CD8-positive, alpha-beta memory T cell (primary cell): ENCODE measurements around the gene HSD3B1. TPM values are rescaled to one million over a fixed set of nuclear protein-coding genes. Genes with fewer than 3 reads are reported as not detected.
"Not testable (repeated sequence)": the region's sequence is repeated elsewhere in the genome, so short reads cannot be mapped to it uniquely, and the experiment has no call there.

Source experiments
- CTCF ChIA-PET: fragments of 350-600 bp; sonication (Branson Sonifier 250); formaldehyde crosslinking; loops from one replicate; lab custom pipeline; 2021; ENCODE audit warnings: antibody characterized with exemption; lab: Charles Lee
- POLR2A ChIA-PET: fragments of 350-600 bp; sonication (Branson Sonifier 250); formaldehyde crosslinking; loops from one replicate; lab custom pipeline; 2021; ENCODE audit warnings: antibody characterized with exemption; lab: Charles Lee
- DNase-seq, 5 donors: peaks; one replicate each; pipeline versions ENCODE4 v3.0.0 to v3.0.0-alpha.2; 2020 to 2022; ENCODE audit warnings: mixed read lengths in 1 of 5
- H3K27ac ChIP-seq: one replicate; pipeline ENCODE4 v1.7.0; 2013; ENCODE audit warnings: low read depth, mild to moderate bottlenecking, low read length, moderate library complexity
- H3K27me3 ChIP-seq: 2 replicates; pipeline ENCODE4 v1.7.0; 2013; ENCODE audit warnings: low read length, mild to moderate bottlenecking; ENCODE audit not compliant: insufficient read depth, poor library complexity, severe bottlenecking
- H3K36me3 ChIP-seq: 2 replicates; pipeline ENCODE4 v1.7.0; 2013; ENCODE audit warnings: mild to moderate bottlenecking, low read length, moderate library complexity; ENCODE audit not compliant: insufficient read depth
- H3K4me1 ChIP-seq: 2 replicates; pipeline ENCODE4 v1.7.0; 2013; ENCODE audit warnings: mild to moderate bottlenecking, low read length, moderate library complexity; ENCODE audit not compliant: insufficient read depth
- H3K4me3 ChIP-seq: 2 replicates; pipeline ENCODE4 v1.7.0; 2013; ENCODE audit warnings: mild to moderate bottlenecking, low read length
- H3K9me3 ChIP-seq: 2 replicates; pipeline ENCODE4 v1.7.0; 2013; ENCODE audit warnings: mild to moderate bottlenecking, low read length
- H3K27ac Mint-ChIP-seq, 8 donors: one replicate each; pipeline ENCODE4 v1.8.0; 2020 to 2021; ENCODE audit warnings: mixed read lengths in 8 of 8, mild to moderate bottlenecking in 6 of 8, inconsistent platforms in 3 of 8, moderate library complexity in 3 of 8
- H3K27me3 Mint-ChIP-seq, 2 donors: one replicate each; pipeline ENCODE4 v1.8.0; 2020 to 2021; ENCODE audit warnings: mixed read lengths in 2 of 2, mild to moderate bottlenecking in 1 of 2, moderate library complexity in 1 of 2
- H3K36me3 Mint-ChIP-seq, 3 donors: one replicate each; pipeline ENCODE4 v1.8.0; 2020 to 2021; ENCODE audit warnings: mixed read lengths in 3 of 3, inconsistent platforms in 1 of 3, mild to moderate bottlenecking in 1 of 3
- H3K4me1 Mint-ChIP-seq, 3 donors: one replicate each; pipeline ENCODE4 v1.8.0; 2020 to 2021; ENCODE audit warnings: mixed read lengths in 3 of 3, inconsistent platforms in 1 of 3, mild to moderate bottlenecking in 1 of 3
- H3K4me3 Mint-ChIP-seq, 7 donors: one replicate each; pipeline ENCODE4 v1.8.0; 2020 to 2021; ENCODE audit warnings: mixed read lengths in 7 of 7, mild to moderate bottlenecking in 6 of 7, moderate library complexity in 4 of 7, inconsistent platforms in 2 of 7
- H3K9me3 Mint-ChIP-seq, 5 donors: one replicate each; pipeline ENCODE4 v1.8.0; 2020 to 2022; ENCODE audit warnings: mixed read lengths in 5 of 5, mild to moderate bottlenecking in 3 of 5, moderate library complexity in 2 of 5, inconsistent platforms in 1 of 5
- polyA plus RNA-seq: library from polyadenylated mRNA; unstranded; fragments of 300-500 nt; fragmentation: Illumina TruSeq; gene quantifications from one replicate; pipeline ENCODE4 v1.2.3, GENCODE V29; 2021
- total RNA-seq, 2 experiments: library from RNA; stranded (reverse); gene quantifications; one replicate each; pipeline ENCODE4 v1.2.3, GENCODE V29; 2021

The HSD3B1 gene
- total and polyA plus RNA-seq, 3 experiments from 2014 or later, result not detected

DNA sequence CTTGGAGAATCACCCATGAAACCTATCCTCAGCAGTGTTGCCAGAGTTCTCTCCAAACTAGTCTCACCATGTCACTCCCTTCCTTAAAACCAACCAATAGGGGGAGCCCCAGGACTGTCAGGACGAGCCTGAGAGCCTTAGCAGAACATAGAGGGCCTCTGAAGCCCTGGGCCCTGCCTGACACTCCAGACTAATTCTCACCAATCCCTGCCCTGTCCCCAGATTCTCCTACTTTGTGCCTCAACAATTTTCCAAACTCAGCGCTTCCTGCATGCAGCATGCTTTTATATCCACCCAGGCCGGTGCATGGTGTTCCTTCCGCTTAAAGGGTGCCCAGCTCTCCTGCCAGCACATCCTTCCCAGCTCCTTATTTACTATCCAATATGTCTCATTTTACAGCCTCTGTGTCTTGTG lies 42.7 kb downstream of the HSD3B1 start:
- Histone ChIP-seq H3K36me3 (no peaks in the 10 kb centered on the region), H3K27ac (no peak overlapping the region), H3K9me3 (no peaks in the 10 kb centered on the region), H3K27me3 (no peaks in the 10 kb centered on the region), H3K4me3 (no peak overlapping the region), H3K4me1 (no peaks in the 10 kb centered on the region)
- H3K36me3 Mint-ChIP-seq, result no peaks in the 10 kb centered on the region
- no peaks in the 10 kb centered on the region for H3K9me3 Mint-ChIP-seq
- no peak for DNase-seq
- H3K4me1 Mint-ChIP-seq, result no peaks in the 10 kb centered on the region
- peaks cover 1 to 8% of the 10 kb centered on the region in 2 donors for H3K27me3 Mint-ChIP-seq
- H3K27ac Mint-ChIP-seq, result no peak overlapping the region
- ChIA-PET POLR2A (no interaction called here), CTCF (no interaction called here)
- H3K4me3 Mint-ChIP-seq, result no peak overlapping the region

DNA sequence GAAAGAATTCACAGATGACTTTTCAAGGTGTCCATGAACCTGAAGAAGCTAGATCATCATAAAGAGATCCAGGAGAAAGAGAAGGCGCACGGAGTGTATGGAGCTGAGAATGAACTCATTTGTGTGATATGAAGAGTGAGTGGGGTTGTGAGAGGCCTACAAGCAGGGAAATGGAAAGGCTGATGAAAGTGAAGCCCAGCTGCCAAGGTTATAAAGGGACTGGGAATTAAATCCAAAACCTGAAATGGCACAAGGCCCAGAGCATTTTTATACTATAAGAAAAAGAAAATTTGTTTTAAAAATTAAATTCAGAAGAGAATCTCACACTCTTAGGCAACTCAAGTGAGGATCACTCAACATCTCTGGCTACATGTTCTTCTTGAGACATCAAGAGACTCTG lies 43.4 kb downstream of the HSD3B1 start:
- Mint-ChIP-seq H3K36me3 (no peaks in the 10 kb centered on the region), H3K27ac (no peak overlapping the region), H3K9me3 (no peaks in the 10 kb centered on the region), H3K4me1 (no peaks in the 10 kb centered on the region), H3K27me3 (peaks cover 1 to 8% of the 10 kb centered on the region in 2 donors), H3K4me3 (no peak overlapping the region)
- no peak overlapping the region for H3K27ac ChIP-seq
- H3K36me3 ChIP-seq, result no peaks in the 10 kb centered on the region
- no peaks in the 10 kb centered on the region for H3K9me3 ChIP-seq
- CTCF ChIA-PET, result no interaction called here
- DNase-seq, result no peak
- H3K27me3 ChIP-seq, result no peaks in the 10 kb centered on the region
- no peak overlapping the region for H3K4me3 ChIP-seq
- POLR2A ChIA-PET, result no interaction called here
- H3K4me1 ChIP-seq, result no peaks in the 10 kb centered on the region

DNA sequence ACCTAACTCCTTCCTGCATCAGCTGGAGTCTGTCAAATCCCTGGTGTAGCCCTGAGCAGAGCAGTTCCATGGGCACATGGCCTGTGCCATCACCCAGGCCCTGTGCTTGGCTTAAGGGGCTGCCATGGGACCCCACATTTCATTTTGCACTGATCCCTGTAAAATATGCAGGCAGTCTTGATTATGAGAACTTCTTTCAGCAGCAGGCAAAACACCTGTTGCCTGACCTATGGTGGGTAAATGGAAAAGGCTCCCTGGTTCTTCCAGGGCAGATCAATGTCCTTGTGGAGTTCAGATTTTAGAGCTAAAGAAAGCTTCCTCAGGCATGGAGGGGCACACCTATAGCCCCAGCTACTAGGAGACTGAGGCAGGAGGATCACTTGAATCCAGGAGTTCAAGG lies 44.2 kb downstream of the HSD3B1 start:
- Histone ChIP-seq H3K27me3 (no peaks in the 10 kb centered on the region), H3K4me1 (no peaks in the 10 kb centered on the region), H3K27ac (no peak overlapping the region), H3K36me3 (no peaks in the 10 kb centered on the region), H3K9me3 (no peaks in the 10 kb centered on the region), H3K4me3 (no peak overlapping the region)
- CTCF ChIA-PET, result no interaction called here
- no peaks in the 10 kb centered on the region for H3K4me1 Mint-ChIP-seq
- POLR2A ChIA-PET, result no interaction called here
- H3K4me3 Mint-ChIP-seq, result no peak overlapping the region
- no peak overlapping the region for H3K27ac Mint-ChIP-seq
- no peaks in the 10 kb centered on the region for H3K36me3 Mint-ChIP-seq
- no peaks in the 10 kb centered on the region for H3K9me3 Mint-ChIP-seq
- no peak for DNase-seq
- H3K27me3 Mint-ChIP-seq, result peaks cover 1 to 8% of the 10 kb centered on the region in 2 donors

DNA sequence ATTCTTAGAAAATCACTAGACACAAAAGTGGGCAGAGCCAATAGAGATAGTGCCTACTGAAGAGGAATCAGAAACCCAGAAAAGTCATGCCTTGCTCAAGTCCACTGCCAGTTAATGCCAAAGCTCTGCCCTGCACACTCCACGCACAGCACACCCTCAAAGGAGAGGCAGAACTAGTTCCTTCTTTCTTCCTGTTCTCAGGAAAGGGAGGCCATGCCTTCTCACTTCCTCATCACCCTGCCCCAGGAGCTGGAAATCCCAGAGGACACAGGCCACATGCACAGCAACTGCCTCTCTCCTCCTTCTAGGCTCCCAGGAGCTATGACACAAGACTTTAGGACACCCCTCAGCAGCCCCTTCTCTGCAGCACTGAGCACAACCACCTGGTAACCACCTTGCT lies 45.6 kb downstream of the HSD3B1 start:
- H3K9me3 ChIP-seq, POLR2A ChIA-PET, DNase-seq, H3K36me3 ChIP-seq, H3K27me3 ChIP-seq, H3K4me1 ChIP-seq, H3K4me3 Mint-ChIP-seq, H3K27ac ChIP-seq, H3K36me3 Mint-ChIP-seq, CTCF ChIA-PET, H3K9me3 Mint-ChIP-seq, H3K27ac Mint-ChIP-seq, H3K4me1 Mint-ChIP-seq, H3K27me3 Mint-ChIP-seq, H3K4me3 ChIP-seq: not testable (repeated sequence)

DNA sequence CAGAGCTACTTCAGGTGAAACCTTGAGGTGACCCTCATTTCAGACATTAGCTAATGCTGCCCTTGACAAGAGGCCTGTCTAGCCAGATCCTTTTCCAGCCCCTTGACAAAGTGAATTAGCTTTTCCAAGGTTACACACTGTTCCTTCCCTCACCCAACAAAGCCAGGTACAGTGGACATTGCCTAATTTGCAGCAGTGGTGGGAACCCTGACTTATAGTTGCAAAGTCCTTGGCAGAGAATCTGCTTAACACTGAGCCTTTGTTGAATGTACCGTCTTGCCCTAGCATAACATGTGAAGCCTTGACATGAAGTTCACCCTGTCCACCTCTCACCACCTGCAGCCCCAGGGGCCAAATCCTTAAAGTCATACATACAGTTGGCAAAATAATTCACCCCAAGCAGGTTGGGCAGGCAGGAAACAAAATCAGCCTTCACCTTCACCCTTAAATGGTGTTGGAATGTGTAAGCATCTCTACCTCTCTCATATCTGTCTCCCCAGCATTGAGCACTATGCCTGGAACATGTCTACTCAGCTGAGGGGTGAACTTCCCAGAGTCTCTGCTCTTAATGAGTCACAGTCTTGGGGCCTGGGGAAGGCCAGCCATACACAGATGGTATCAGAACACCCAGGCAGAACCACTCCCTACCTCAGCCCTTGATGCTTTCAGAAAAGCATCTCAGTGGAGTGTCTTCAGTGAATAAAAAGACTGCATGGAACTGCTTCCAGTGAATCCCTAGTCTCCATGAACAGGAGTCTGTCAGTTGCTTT lies 46.5 kb downstream of the HSD3B1 start:
- H3K4me1 ChIP-seq, H3K4me3 Mint-ChIP-seq, DNase-seq, POLR2A ChIA-PET, CTCF ChIA-PET, H3K4me1 Mint-ChIP-seq, H3K9me3 Mint-ChIP-seq, H3K27me3 Mint-ChIP-seq, H3K4me3 ChIP-seq, H3K9me3 ChIP-seq, H3K36me3 Mint-ChIP-seq, H3K36me3 ChIP-seq, H3K27ac ChIP-seq, H3K27ac Mint-ChIP-seq, H3K27me3 ChIP-seq: not testable (repeated sequence)

DNA sequence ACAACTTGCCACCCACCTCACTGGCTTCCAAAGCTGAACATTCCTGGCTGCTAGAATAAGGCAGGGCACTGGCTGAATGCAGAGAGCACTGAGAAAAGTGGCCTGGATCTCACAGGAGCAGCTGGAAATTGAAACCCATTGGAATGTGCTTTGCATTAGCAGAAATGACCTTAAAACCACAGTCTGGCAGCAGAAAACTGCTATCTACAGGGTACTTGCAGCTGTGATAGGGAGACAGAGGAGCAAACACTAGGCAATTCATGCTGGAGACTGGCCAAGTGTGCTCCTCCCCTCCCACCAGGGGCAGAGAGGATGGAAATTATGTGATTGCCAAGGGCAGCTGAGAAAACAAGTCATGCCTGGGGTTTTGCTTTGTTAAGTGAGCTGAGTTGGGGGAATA lies 47.2 kb downstream of the HSD3B1 start:
- H3K9me3 Mint-ChIP-seq, result peaks cover 0 to 2% (median 0%) of the 10 kb centered on the region in 5 donors
- no peak overlapping the region for H3K4me3 Mint-ChIP-seq
- Histone ChIP-seq H3K4me3 (no peak overlapping the region), H3K27me3 (no peaks in the 10 kb centered on the region), H3K4me1 (no peaks in the 10 kb centered on the region), H3K9me3 (no peaks in the 10 kb centered on the region), H3K36me3 (no peaks in the 10 kb centered on the region), H3K27ac (no peak overlapping the region)
- H3K36me3 Mint-ChIP-seq, result no peaks in the 10 kb centered on the region
- H3K27me3 Mint-ChIP-seq, result peaks cover 3 to 5% of the 10 kb centered on the region in 2 donors
- no peak for DNase-seq
- ChIA-PET CTCF (no interaction called here), POLR2A (no interaction called here)
- H3K27ac Mint-ChIP-seq, result no peak overlapping the region
- H3K4me1 Mint-ChIP-seq, result no peaks in the 10 kb centered on the region

DNA sequence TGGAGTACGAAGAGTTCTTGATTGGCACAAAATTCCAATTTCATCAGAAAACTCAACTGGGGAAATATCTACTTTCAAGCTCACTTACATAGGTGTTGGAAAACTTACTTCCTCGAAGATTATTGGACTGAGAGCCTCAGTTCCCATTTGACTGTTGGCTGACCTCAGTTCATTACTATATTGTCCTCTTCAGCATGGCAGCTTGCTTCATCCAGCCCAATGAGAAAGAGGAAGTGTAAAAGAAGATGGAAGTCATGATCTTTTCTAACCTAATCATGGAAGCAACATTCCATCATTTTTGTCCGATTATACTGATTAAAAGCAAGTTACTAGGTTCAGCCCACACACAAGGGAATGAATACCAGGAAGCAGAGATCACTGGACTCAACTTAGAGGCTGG lies 49.4 kb downstream of the HSD3B1 start:
- no peak overlapping the region for H3K4me3 ChIP-seq
- no peaks in the 10 kb centered on the region for H3K27me3 ChIP-seq
- H3K9me3 ChIP-seq, result no peaks in the 10 kb centered on the region
- ChIA-PET POLR2A (no interaction called here), CTCF (no interaction called here)
- Mint-ChIP-seq H3K36me3 (no peaks in the 10 kb centered on the region), H3K9me3 (peaks cover 0 to 2% (median 0%) of the 10 kb centered on the region in 5 donors), H3K4me1 (no peaks in the 10 kb centered on the region), H3K27ac (no peak overlapping the region), H3K4me3 (no peak overlapping the region), H3K27me3 (peaks cover 4% of the 10 kb centered on the region in 2 donors)
- no peak for DNase-seq
- no peaks in the 10 kb centered on the region for H3K36me3 ChIP-seq
- H3K27ac ChIP-seq, result no peak overlapping the region
- no peaks in the 10 kb centered on the region for H3K4me1 ChIP-seq

DNA sequence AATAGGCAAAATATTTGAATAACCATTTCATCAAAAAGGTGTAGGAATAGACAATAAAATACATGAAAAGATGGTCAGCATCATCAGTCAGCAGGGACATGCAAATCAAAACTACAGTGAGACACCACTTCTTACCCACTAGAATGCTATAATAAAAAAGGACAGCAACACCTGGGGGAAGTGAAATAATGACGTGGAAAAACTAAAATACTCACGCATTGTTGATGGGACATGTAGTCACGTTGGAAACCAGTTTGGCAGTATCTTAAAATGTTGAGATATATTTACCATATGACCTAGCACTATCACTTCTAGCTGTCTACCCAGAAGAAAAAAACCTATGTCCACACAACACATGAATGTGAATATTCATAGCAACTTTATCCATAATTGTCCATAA lies 53.4 kb downstream of the HSD3B1 start:
- H3K27me3 Mint-ChIP-seq, H3K4me1 ChIP-seq, H3K9me3 ChIP-seq, H3K4me3 Mint-ChIP-seq, H3K9me3 Mint-ChIP-seq, H3K4me3 ChIP-seq, H3K27ac Mint-ChIP-seq, H3K27ac ChIP-seq, H3K36me3 ChIP-seq, POLR2A ChIA-PET, CTCF ChIA-PET, H3K4me1 Mint-ChIP-seq, H3K27me3 ChIP-seq, DNase-seq, H3K36me3 Mint-ChIP-seq: not testable (repeated sequence)
